Measurements from ENCODE around the gene EML2. TPM values are rescaled to one million over a fixed set of nuclear protein-coding genes. Genes with fewer than 3 reads are reported as not detected.

Gene EML2
- polyA plus RNA-seq, 6 donors from 2014 or later: 4.3 to 14.1 (median 10.3) TPM

DNA sequence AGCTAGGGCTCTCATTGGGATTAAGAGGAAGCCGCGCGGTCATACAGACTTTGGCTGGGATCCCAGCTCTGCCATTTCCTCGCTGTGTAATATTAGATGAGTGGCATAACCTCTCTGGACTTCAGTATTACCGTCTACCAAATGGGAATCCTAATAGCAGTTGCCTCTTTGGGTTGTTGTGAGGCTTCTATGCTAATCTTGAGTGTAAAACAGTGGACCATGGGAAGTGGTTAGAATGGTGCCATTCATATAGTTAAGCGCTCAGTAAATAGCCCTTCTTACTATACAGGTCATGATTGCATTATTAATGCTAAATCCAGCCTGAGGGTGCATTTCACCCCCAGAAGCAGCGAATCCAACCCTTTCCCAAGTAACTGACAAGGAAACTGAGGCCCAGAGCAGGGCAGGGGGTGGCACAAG is 54.0 kb downstream of the EML2 start:
- peaks cover 10 to 33% (median 20%) of the 10 kb centered on the region in 3 donors for H3K4me1 Mint-ChIP-seq
- peak overlapping the region; percentile 96 to 100 (median 100) for H3K27ac Mint-ChIP-seq
- DNase-seq: no peak
- peaks cover 0 to 2% (median 0%) of the 10 kb centered on the region in 7 donors for H3K9me3 Mint-ChIP-seq
- no peaks in the 10 kb centered on the region for H3K36me3 Mint-ChIP-seq
- peaks cover 8 to 17% (median 17%) of the 10 kb centered on the region in 3 donors for H3K27me3 Mint-ChIP-seq
- peak overlapping the region; percentile 84 to 99 (median 96) for H3K4me3 Mint-ChIP-seq
- ATAC-seq (ENCODE audit: low read depth in 2 of 2): no peak

GRCh38 chr19:45584332-45585157 is 54.7 kb downstream of the EML2 start, which contains the start of gene OPA3:
Gene OPA3, minus strand, starts transcription at chr19:45584802. Its CDS starts 38 bp downstream, at chr19:45584764.
- Mint-ChIP-seq H3K4me1 (peaks cover 10 to 33% (median 20%) of the 10 kb centered on the region in 3 donors), H3K27ac (peak within 1 kb of the TSS; percentile 96 to 100 (median 100))

DNA sequence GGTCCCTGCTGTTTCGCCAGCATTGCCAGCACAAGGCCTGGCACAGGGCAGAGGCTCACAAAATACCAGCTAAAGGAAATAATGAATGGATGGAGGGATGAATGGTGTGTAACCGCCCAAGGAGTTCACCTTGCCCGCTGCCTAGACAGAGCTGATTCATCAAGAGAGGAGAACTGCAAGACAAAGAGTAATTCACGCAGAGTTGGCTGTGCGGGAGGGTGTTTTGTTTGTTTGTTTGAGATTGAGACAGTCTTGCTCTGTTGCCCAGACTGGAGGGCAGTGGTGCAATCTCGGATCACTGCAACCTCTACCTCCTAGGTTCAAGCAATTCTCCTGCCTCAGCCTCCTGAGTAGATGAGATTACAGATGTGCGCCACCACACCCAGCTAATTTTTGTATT is 57.6 kb downstream of the EML2 start:
- DNase-seq: no peak
- Mint-ChIP-seq H3K27me3 (no peaks in the 10 kb centered on the region), H3K27ac (peak overlapping the region in 2 of 6 donors; percentile 66 to 92), H3K4me1 (peaks cover 12 to 37% (median 20%) of the 10 kb centered on the region in 3 donors), H3K9me3 (peaks cover 0 to 2% (median 0%) of the 10 kb centered on the region in 7 donors), H3K4me3 (peak overlapping the region in 5 of 8 donors; percentile 20 to 77 (median 44)), H3K36me3 (no peaks in the 10 kb centered on the region)
- ATAC-seq (ENCODE audit: low read depth in 2 of 2): no peak

More at GRCh38 chr19:45584332-45585157, 54.7 kb downstream of the EML2 start, which contains the start of gene OPA3:
- no peaks in the 10 kb centered on the region for H3K36me3 Mint-ChIP-seq
- peaks cover 0 to 2% (median 0%) of the 10 kb centered on the region in 7 donors for H3K9me3 Mint-ChIP-seq
- ATAC-seq (ENCODE audit: low read depth in 2 of 2) (peak; percentile 78 to 84), DNase-seq (peak; percentile 98)
- peaks cover 2 to 11% (median 11%) of the 10 kb centered on the region in 3 donors for H3K27me3 Mint-ChIP-seq
- H3K4me3 Mint-ChIP-seq: peak within 1 kb of the TSS; percentile 84 to 99 (median 96)

- ATAC-seq (ENCODE audit: low read depth in 2 of 2): no peak
- DNase-seq: no peak
These were observed 60.3 kb downstream of the EML2 start for GRCh38 chr19:45578861-45579260.

GRCh38 chr19:45577111-45577905 is 61.9 kb downstream of the EML2 start:
- H3K9me3 Mint-ChIP-seq: peaks cover 0 to 2% (median 0%) of the 10 kb centered on the region in 7 donors
- no peak overlapping the region for H3K4me3 Mint-ChIP-seq
- H3K27me3 Mint-ChIP-seq: no peaks in the 10 kb centered on the region
- ATAC-seq (ENCODE audit: low read depth in 2 of 2) (no peak), DNase-seq (no peak)
- peaks cover 7 to 12% (median 7%) of the 10 kb centered on the region in 3 donors for H3K4me1 Mint-ChIP-seq
- peak overlapping the region in 3 of 6 donors; percentile 18 to 71 (median 21) for H3K27ac Mint-ChIP-seq
- H3K36me3 Mint-ChIP-seq: no peaks in the 10 kb centered on the region

More at GRCh38 chr19:45578861-45579260, 60.3 kb downstream of the EML2 start:
- Mint-ChIP-seq H3K27ac (peak overlapping the region in 2 of 6 donors; percentile 22 to 73), H3K9me3 (peaks cover 0 to 2% (median 0%) of the 10 kb centered on the region in 7 donors), H3K4me3 (no peak overlapping the region), H3K4me1 (peaks cover 9 to 25% (median 17%) of the 10 kb centered on the region in 3 donors), H3K27me3 (no peaks in the 10 kb centered on the region), H3K36me3 (no peaks in the 10 kb centered on the region)

DNA sequence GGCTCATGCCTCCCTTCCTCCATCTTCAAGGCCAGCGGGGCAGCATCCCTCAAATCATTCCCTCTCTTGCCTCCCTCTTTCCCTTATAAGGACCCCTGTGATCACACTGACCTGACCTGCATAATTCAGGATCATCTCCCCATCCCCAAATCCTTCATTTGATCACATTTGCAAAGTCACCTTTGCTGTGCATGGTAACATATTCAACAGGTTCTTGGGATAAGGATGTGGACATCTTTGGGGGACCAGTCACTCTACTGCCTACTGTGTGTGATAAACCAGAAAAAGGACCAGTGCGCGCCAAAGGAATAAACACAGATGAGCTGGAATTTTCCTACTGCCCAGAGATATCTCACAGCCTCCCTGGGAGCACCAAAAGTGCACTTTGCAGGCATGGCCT is 62.5 kb downstream of the EML2 start:
- no peaks in the 10 kb centered on the region for H3K36me3 Mint-ChIP-seq
- H3K9me3 Mint-ChIP-seq: no peaks in the 10 kb centered on the region
- ATAC-seq (ENCODE audit: low read depth in 2 of 2): no peak
- no peak overlapping the region for H3K4me3 Mint-ChIP-seq
- H3K4me1 Mint-ChIP-seq: peaks cover 4 to 8% (median 7%) of the 10 kb centered on the region in 3 donors
- no peaks in the 10 kb centered on the region for H3K27me3 Mint-ChIP-seq
- H3K27ac Mint-ChIP-seq: no peak overlapping the region
- no peak for DNase-seq

GRCh38 chr19:45575216-45575615 is 64.0 kb downstream of the EML2 start:
- H3K4me3 Mint-ChIP-seq: no peak overlapping the region
- H3K27ac Mint-ChIP-seq: no peak overlapping the region
- H3K4me1 Mint-ChIP-seq: peaks cover 0 to 7% (median 4%) of the 10 kb centered on the region in 3 donors
- no peaks in the 10 kb centered on the region for H3K27me3 Mint-ChIP-seq
- DNase-seq (no peak), ATAC-seq (ENCODE audit: low read depth in 2 of 2) (no peak)
- H3K9me3 Mint-ChIP-seq: peaks cover 0 to 1% (median 0%) of the 10 kb centered on the region in 7 donors
- no peaks in the 10 kb centered on the region for H3K36me3 Mint-ChIP-seq

GRCh38 chr19:45574526-45574925 is 64.7 kb downstream of the EML2 start:
- peaks cover 0 to 1% (median 0%) of the 10 kb centered on the region in 7 donors for H3K9me3 Mint-ChIP-seq
- no peak overlapping the region for H3K27ac Mint-ChIP-seq
- H3K4me3 Mint-ChIP-seq: no peak overlapping the region
- ATAC-seq (ENCODE audit: low read depth in 2 of 2) (no peak), DNase-seq (no peak)
- H3K36me3 Mint-ChIP-seq: no peaks in the 10 kb centered on the region
- peaks cover 5 to 13% (median 6%) of the 10 kb centered on the region in 3 donors for H3K4me1 Mint-ChIP-seq
- H3K27me3 Mint-ChIP-seq: no peaks in the 10 kb centered on the region

DNA sequence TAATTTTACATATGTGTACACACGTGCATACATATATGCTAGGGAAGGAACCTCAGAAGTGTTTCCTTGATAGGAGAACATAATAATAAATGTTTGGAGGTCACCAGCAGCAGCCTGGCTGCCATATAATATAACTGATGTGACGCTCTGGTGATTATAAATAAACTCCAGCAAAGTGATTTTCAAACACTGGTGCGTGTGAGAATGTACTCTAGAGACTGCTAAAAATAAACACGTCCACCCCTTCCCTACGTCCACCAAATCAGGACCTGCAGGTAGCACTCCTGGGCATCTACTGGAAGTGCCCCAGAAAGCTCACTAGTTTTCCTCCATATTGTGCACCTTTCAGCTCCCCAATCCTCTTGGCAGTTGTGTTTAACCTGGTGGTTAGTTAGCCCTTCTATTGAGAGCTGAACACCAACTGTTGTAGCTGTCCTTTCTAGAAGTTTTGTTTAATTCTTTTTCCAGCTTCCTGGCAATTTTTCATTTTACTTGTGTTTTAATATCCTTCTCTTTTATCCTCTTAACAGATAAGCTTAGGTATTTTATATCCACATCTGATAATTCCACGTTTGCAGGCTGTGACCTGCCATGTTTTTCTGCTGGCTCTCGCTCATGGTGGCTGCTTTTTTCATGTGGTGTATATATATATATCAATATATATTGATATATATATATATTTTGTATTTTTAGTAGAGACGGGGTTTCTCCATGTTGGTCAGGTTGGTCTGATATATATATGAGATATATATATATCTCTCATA is 67.6 kb downstream of the EML2 start:
- H3K4me1 Mint-ChIP-seq: peaks cover 2 to 17% (median 7%) of the 10 kb centered on the region in 3 donors
- H3K27me3 Mint-ChIP-seq: no peaks in the 10 kb centered on the region
- peaks cover 0 to 1% (median 0%) of the 10 kb centered on the region in 7 donors for H3K9me3 Mint-ChIP-seq
- peak overlapping the region in 1 of 6 donors; percentile 40 for H3K27ac Mint-ChIP-seq
- DNase-seq (no peak), ATAC-seq (ENCODE audit: low read depth in 2 of 2) (no peak)
- no peak overlapping the region for H3K4me3 Mint-ChIP-seq
- no peaks in the 10 kb centered on the region for H3K36me3 Mint-ChIP-seq

GRCh38 chr19:45569619-45570421 is 69.4 kb downstream of the EML2 start:
- Mint-ChIP-seq H3K36me3 (no peaks in the 10 kb centered on the region), H3K4me1 (peaks cover 2 to 14% (median 7%) of the 10 kb centered on the region in 3 donors), H3K27ac (peak overlapping the region in 4 of 6 donors; percentile 41 to 95 (median 70)), H3K27me3 (no peaks in the 10 kb centered on the region), H3K4me3 (no peak overlapping the region), H3K9me3 (peaks cover 0 to 1% (median 0%) of the 10 kb centered on the region in 7 donors)
- peak; percentile 49 for ATAC-seq (ENCODE audit: low read depth in 2 of 2)
- peak; percentile 28 for DNase-seq

DNA sequence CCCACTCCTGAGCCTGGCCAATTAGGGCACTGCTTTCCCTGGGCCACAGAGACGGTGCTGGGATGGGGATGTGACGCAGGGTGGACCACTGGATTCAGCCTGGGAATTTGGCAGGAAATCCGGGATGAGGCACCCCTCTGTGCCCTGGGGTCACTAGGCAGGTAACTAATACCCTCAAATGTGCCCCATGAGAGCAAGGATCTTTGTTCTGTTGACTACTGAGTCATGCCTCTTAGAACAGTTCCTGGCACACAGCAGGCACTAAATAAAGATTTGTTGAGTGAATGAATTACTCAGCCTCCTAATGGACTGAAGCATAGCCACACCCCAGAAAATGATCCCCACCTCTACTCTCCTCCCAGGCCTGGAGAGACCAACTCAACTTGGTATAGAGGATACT is 70.5 kb downstream of the EML2 start:
- H3K27me3 Mint-ChIP-seq: no peaks in the 10 kb centered on the region

DNA sequence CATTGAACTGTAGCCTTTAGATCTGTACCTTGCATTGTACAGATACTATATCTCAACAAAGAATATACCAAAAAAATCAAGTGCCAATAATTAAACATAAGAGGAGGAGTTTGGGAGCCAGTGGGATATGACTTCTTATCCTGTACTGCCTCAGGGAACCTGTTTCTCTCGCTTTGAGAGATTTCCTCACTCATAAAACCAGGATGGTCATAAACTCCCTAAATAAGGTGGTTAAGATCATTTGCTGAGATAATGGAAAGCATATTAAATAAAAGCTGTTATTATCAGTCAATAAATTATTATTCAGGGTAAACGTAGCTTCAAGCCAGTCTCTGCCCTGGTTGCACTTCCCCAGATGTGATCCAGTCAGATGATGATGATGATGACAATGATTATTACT is 71.6 kb downstream of the EML2 start:
- H3K4me3 Mint-ChIP-seq: no peak overlapping the region
- peaks cover 7 to 23% (median 18%) of the 10 kb centered on the region in 3 donors for H3K4me1 Mint-ChIP-seq
- no peaks in the 10 kb centered on the region for H3K36me3 Mint-ChIP-seq
- peaks cover 0 to 1% (median 0%) of the 10 kb centered on the region in 7 donors for H3K9me3 Mint-ChIP-seq
- no peak for ATAC-seq (ENCODE audit: low read depth in 2 of 2)
- H3K27ac Mint-ChIP-seq: peak overlapping the region in 1 of 6 donors; percentile 21
- DNase-seq: no peak
- no peaks in the 10 kb centered on the region for H3K27me3 Mint-ChIP-seq

More for the DNA sequence above, 70.5 kb downstream of the EML2 start:
- H3K4me3 Mint-ChIP-seq: no peak overlapping the region
- DNase-seq (no peak), ATAC-seq (ENCODE audit: low read depth in 2 of 2) (no peak)
- H3K9me3 Mint-ChIP-seq: peaks cover 0 to 1% (median 0%) of the 10 kb centered on the region in 7 donors
- H3K36me3 Mint-ChIP-seq: no peaks in the 10 kb centered on the region
- H3K4me1 Mint-ChIP-seq: peaks cover 7 to 14% (median 13%) of the 10 kb centered on the region in 3 donors
- peak overlapping the region in 1 of 6 donors; percentile 44 for H3K27ac Mint-ChIP-seq
